Peyer's patch (tissue), 4 donors: ENCODE data around the gene SLC39A5.

Experiments
- CTCF ChIP-seq, 6 experiments: fragments of 450-650 bp in 4 of 6; fragments of 200-600 bp in 2 of 6; sonication (generic) in 1 of 6; IDR thresholded peaks; one replicate each; pipeline ENCODE4 v1.5.1; 2017 to 2019; ENCODE audit warnings: antibody characterized with exemption in 6 of 6, mild to moderate bottlenecking in 3 of 6, moderate library complexity in 1 of 6
- POLR2A ChIP-seq, 2 donors: fragments of 450-650 bp; IDR thresholded peaks; one replicate each; pipeline ENCODE4 v1.5.1; 2017; ENCODE audit warnings: antibody characterized with exemption in 2 of 2, mild to moderate bottlenecking in 2 of 2, moderate library complexity in 2 of 2

GRCh38 chr12:56188778-56189098, 41.1 kb upstream of the SLC39A5 start:
- TF ChIP-seq CTCF (IDR thresholded peaks at IDR 0.05) (peak in 1 of 6 experiments; percentile 5), POLR2A (IDR thresholded peaks at IDR 0.05) (no peak)
